HG03520 (cell line): ENCODE data around the gene NUP93.
"Not testable (repeated sequence)": the region's sequence is repeated elsewhere in the genome, so short reads cannot be mapped to it uniquely, and the experiment has no call there.

Experiments
- ATAC-seq: cut with Tn5 transposase; IDR thresholded peaks from one replicate; pipeline ENCODE4 v1.9.1; 2021; ENCODE audit warnings: mild to moderate bottlenecking, moderate library complexity; ENCODE audit not compliant: unreplicated experiment

Gene NUP93

GRCh38 chr16:56708525-56709442, 21.1 kb upstream of the NUP93 start:
- no peak for ATAC-seq

GRCh38 chr16:56709443-56710040, 20.4 kb upstream of the NUP93 start:
- ATAC-seq = no peak

GRCh38 chr16:56710181-56710737, 19.7 kb upstream of the NUP93 start:
- ATAC-seq = no peak

GRCh38 chr16:56711862-56712261, 18.1 kb upstream of the NUP93 start:
- ATAC-seq = no peak

- no peak for ATAC-seq
Observed at GRCh38 chr16:56713794-56714193, 16.1 kb upstream of the NUP93 start.

- no peak for ATAC-seq
Observed at GRCh38 chr16:56715126-56715525, 14.8 kb upstream of the NUP93 start.

- no peak for ATAC-seq
Observed at GRCh38 chr16:56716761-56717160, 13.2 kb upstream of the NUP93 start.

- not testable (repeated sequence) for ATAC-seq
Observed at GRCh38 chr16:56717532-56717931, 12.4 kb upstream of the NUP93 start.

GRCh38 chr16:56722200-56722842, 7.6 kb upstream of the NUP93 start:
- ATAC-seq = no peak

GRCh38 chr16:56724191-56724590, 5.7 kb upstream of the NUP93 start:
- no peak for ATAC-seq

GRCh38 chr16:56726283-56726682, 3.6 kb upstream of the NUP93 start:
- ATAC-seq = no peak

GRCh38 chr16:56726926-56727325, 3.0 kb upstream of the NUP93 start:
- no peak for ATAC-seq

- no peak for ATAC-seq
Observed at GRCh38 chr16:56728027-56728426, 1.9 kb upstream of the NUP93 start.

- no peak for ATAC-seq
Observed at GRCh38 chr16:56728980-56729734, 772 bp upstream of the NUP93 start.

- ATAC-seq = peak; percentile 34
Observed at GRCh38 chr16:56732366-56732765, 2.4 kb downstream of the NUP93 start.

GRCh38 chr16:56732832-56733231, 2.9 kb downstream of the NUP93 start:
- no peak for ATAC-seq

GRCh38 chr16:56734429-56734828, 4.5 kb downstream of the NUP93 start:
- no peak for ATAC-seq

- ATAC-seq = no peak
Observed at GRCh38 chr16:56736476-56736875, 6.5 kb downstream of the NUP93 start.

- ATAC-seq = no peak
Observed at GRCh38 chr16:56737539-56737938, 7.6 kb downstream of the NUP93 start.

GRCh38 chr16:56738221-56738620, 8.3 kb downstream of the NUP93 start:
- no peak for ATAC-seq

GRCh38 chr16:56739378-56739777, 9.4 kb downstream of the NUP93 start:
- ATAC-seq = not testable (repeated sequence)
